ENCODE results near the gene CENPC. TPM values are rescaled to one million over a fixed set of nuclear protein-coding genes. Genes with fewer than 3 reads are reported as not detected.

Gene CENPC
- total and polyA plus RNA-seq, 7 donors, result 4.9 to 30.0 (median 20.6) TPM

DNA sequence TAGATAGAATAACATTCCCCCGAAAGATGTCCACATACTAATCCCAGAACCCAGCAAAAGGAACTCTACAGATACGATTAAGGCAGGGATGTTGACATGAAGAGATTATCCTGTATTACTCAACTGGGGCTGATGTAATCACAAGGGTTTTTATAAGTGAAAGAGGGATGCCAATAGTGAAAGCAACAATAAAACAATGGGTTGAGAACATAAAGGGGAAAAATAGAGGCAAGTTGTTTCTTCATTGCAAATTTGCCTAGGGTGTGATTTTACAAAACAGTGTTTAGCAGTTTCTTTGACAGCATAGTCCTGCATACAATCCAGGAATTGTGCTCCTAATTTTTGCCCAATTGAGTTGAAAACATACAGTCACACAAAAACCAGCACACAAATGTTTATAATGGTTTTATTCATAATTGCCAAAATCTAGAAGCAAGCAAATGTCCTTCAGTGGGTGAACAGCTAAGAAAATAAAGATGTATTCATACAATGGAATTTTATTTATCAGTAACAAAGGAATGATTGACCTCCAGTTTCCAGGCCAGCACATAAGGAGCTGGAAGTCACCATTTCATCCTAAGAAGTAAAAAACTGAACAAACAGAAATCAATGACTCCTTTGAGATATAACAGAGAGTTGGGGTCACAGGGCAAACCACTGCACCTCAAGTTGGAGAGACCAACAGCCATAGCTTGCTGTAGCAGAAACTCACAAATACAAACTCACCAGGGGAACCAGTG is 107.2 kb downstream of the CENPC start:
- 64 to 69% methylated on average over 2 of the region's 2 CpGs for WGBS, 2 donors
- intact Hi-C loops (cut with DNase I), result no loop called here
- DNase-seq, result no peak
- Histone ChIP-seq H3K9me3 (no peaks in the 10 kb centered on the region), H3K27ac (no peak overlapping the region), H3K27me3 (no peaks in the 10 kb centered on the region), H3K4me1 (no peaks in the 10 kb centered on the region), H3K4me3 (no peak overlapping the region), H3K36me3 (peaks cover 0 to 3% (median 0%) of the 10 kb centered on the region in 4 donors)
- TF ChIP-seq CTCF (IDR thresholded peaks at IDR 0.05) (no peak), POLR2A (IDR thresholded peaks at IDR 0.05) (no peak), EP300 (IDR thresholded peaks at IDR 0.05) (no peak), POLR2AphosphoS5 (IDR thresholded peaks at IDR 0.05) (no peak)

DNA sequence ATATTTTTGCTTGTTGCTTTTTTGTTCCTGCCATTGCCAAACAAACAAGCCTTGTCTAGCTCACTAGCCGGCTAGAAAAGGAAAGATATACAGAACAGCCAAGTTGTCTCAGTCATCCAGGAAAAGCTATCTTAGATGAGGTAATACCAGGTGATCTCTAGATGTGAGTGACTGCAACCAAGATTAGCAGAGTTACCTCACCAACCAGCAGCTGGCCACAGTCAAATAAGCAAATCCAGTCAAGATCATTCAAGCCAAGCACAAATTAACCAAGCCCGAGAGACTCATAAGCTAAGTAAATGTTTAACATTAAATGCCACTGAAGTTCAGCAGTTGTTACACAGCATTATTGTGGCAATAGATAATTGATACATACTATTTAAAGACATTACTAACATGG is 108.6 kb downstream of the CENPC start:
- Histone ChIP-seq H3K36me3 (peaks cover 0 to 10% (median 0%) of the 10 kb centered on the region in 4 donors), H3K9me3 (no peaks in the 10 kb centered on the region), H3K4me1 (no peaks in the 10 kb centered on the region), H3K27me3 (no peaks in the 10 kb centered on the region), H3K4me3 (no peak overlapping the region), H3K27ac (no peak overlapping the region)
- no peak for DNase-seq
- 22 to 70% methylated on average over 2 of the region's 2 CpGs for WGBS, 2 donors
- TF ChIP-seq POLR2AphosphoS5 (IDR thresholded peaks at IDR 0.05), result no peak
- TF ChIP-seq CTCF (IDR thresholded peaks at IDR 0.05), result no peak
- TF ChIP-seq POLR2A (IDR thresholded peaks at IDR 0.05), result no peak
- TF ChIP-seq EP300 (IDR thresholded peaks at IDR 0.05), result no peak
- intact Hi-C loops (cut with DNase I), result no loop called here

DNA sequence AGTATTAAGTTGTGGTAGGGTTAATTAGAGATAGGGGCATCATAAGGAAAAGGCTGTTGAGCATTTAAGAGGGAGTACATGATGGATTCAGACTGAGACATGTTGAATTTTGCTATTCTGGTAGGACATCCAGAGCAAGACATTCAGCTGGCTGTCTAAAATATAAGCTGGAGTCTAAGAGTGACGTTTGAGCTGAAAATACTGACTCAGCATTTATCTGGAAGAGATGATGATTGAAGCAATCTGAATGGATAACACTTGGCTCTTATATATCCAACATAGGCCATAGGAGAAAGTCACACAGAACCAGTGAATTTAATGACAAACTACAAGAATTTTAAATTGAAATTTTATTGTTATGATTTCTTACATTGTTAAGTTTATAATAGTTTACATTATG is 114.3 kb downstream of the CENPC start:
- no peaks in the 10 kb centered on the region for H3K27me3 ChIP-seq
- H3K4me3 ChIP-seq, result no peak overlapping the region
- no peaks in the 10 kb centered on the region for H3K4me1 ChIP-seq
- WGBS, 2 donors, result 78 to 84% methylated on average over 1 of the region's 1 CpG
- H3K36me3 ChIP-seq, result peaks cover 0 to 10% (median 0%) of the 10 kb centered on the region in 4 donors
- DNase-seq, result no peak
- H3K27ac ChIP-seq, result no peak overlapping the region
- no peak for TF ChIP-seq CTCF (IDR thresholded peaks at IDR 0.05)
- TF ChIP-seq POLR2AphosphoS5 (IDR thresholded peaks at IDR 0.05), result no peak
- TF ChIP-seq EP300 (IDR thresholded peaks at IDR 0.05), result no peak
- no peak for TF ChIP-seq POLR2A (IDR thresholded peaks at IDR 0.05)
- no peaks in the 10 kb centered on the region for H3K9me3 ChIP-seq
- intact Hi-C loops (cut with DNase I), result no loop called here

DNA sequence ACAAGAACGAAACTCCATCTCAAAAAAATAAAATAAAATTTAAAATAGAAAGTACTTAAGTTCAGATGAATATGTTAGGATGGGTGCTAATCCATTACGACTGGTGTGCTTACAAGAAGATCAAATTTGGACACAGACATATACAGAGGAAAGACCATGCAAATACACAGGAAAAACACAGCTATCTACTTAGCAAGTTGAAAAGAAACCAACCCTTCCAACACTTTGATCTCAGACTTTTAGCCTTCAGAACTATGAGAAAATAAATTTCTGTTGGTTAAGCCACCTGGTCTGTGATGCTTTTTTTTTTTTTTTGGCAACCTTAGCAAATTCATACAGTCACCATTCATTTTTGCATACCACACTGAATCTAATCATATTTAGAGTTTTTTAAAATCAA is 116.5 kb downstream of the CENPC start:
- H3K4me3 ChIP-seq, result no peak overlapping the region
- DNase-seq, result no peak
- no peaks in the 10 kb centered on the region for H3K27me3 ChIP-seq
- H3K36me3 ChIP-seq, result peaks cover 0 to 10% (median 0%) of the 10 kb centered on the region in 4 donors
- H3K4me1 ChIP-seq, result no peaks in the 10 kb centered on the region
- intact Hi-C loops (cut with DNase I), result no loop called here
- H3K9me3 ChIP-seq, result no peaks in the 10 kb centered on the region
- H3K27ac ChIP-seq, result no peak overlapping the region
- no peak for TF ChIP-seq POLR2A (IDR thresholded peaks at IDR 0.05)
- WGBS, 2 donors, result 80 to 85% methylated on average over 2 of the region's 2 CpGs

Small RNA genes lying within 50 kb of the gene (small RNA-seq; reads per million reads assigned to genes)
- 0 reads per million in 3 donors for gene RNA5SP527
- gene RNU1-63P, result 0 to 0.22 (median 0.07) reads per million in 3 donors

Other genes starting within 250 kb of the CENPC start
- not detected for gene STAP1, start 13.2 kb upstream of the CENPC start, total RNA-seq
- gene STAP1, start 13.2 kb upstream of the CENPC start, polyA plus RNA-seq, result 1 to 10 TPM in 2 of 3 donors, not detected in 1; 2.4 to 9.4 TPM
- gene UBA6, start 155.7 kb upstream of the CENPC start, total RNA-seq, result 10 to 100 TPM; 22.8 to 85.0 (median 28.5) TPM
- 10 to 100 TPM in 2 of 3 donors, 1 to 10 TPM in 1; 4.2 to 17.9 (median 14.1) TPM for gene UBA6, start 155.7 kb upstream of the CENPC start, polyA plus RNA-seq
- not detected for gene GNRHR, start 208.9 kb upstream of the CENPC start, total RNA-seq
- not detected for gene GNRHR, start 208.9 kb upstream of the CENPC start, polyA plus RNA-seq

Measured in sigmoid colon (tissue), 7 donors.